Panc1 (cell line): ENCODE data around the gene ADAMTSL2. TPM values are rescaled to one million over a fixed set of nuclear protein-coding genes. Genes with fewer than 3 reads are reported as not detected.

Experiments
- ATAC-seq: fragments of 200-7000 bp; cut with Tn5 transposase; 2 replicates; pipeline ENCODE4 v1.9.1; 2020; ENCODE audit warnings: mild to moderate bottlenecking, moderate library complexity
- BruUV-seq: library from RNA; stranded (reverse); fragments of 400-500 nt; replicated peaks from 2 replicates; lab custom pipeline; 2021; lab: Mats Ljungman, UMichigan
- CTCF ChIA-PET: fragments of 300-600 bp; sonication (Branson Sonifier 250); formaldehyde crosslinking; loops from one replicate; lab custom pipeline; 2022; ENCODE audit warnings: antibody characterized with exemption; lab: Charles Lee
- POLR2A ChIA-PET: fragments of 300-600 bp; sonication (Branson Sonifier 250); formaldehyde crosslinking; loops from one replicate; lab custom pipeline; 2022; ENCODE audit warnings: antibody characterized with exemption; lab: Charles Lee
- DNase-seq: peaks from one replicate; pipeline ENCODE4 v3.0.0-alpha.2; 2010; ENCODE audit warnings: low read depth, low spot score
- H3K27ac ChIP-seq: 2 replicates; pipeline ENCODE4 v1.5.1; 2011; ENCODE audit warnings: mild to moderate bottlenecking, low read length, inconsistent platforms
- H3K27me3 ChIP-seq: fragments of 200-500 bp; sonication (Bioruptor generic); 2 replicates; pipeline ENCODE4 v1.6.0; 2014; ENCODE audit warnings: low read length, inconsistent platforms; ENCODE audit not compliant: control insufficient read depth, insufficient read depth
- H3K36me3 ChIP-seq: fragments of 200-500 bp; sonication (Bioruptor generic); 2 replicates; pipeline ENCODE4 v1.5.1; 2014; ENCODE audit warnings: inconsistent platforms, mild to moderate bottlenecking, low read length, moderate library complexity; ENCODE audit not compliant: control insufficient read depth, insufficient read depth
- H3K4me1 ChIP-seq: 2 replicates; pipeline ENCODE4 v1.5.1; 2011; ENCODE audit warnings: inconsistent platforms, mild to moderate bottlenecking, low read length, moderate library complexity; ENCODE audit not compliant: control insufficient read depth, insufficient read depth
- H3K4me3 ChIP-seq, 2 experiments: 2 replicates each; pipeline ENCODE4 v1.5.1; 2011 to 2012; ENCODE audit warnings: low read depth in 2 of 2, low read length in 2 of 2, mild to moderate bottlenecking in 2 of 2, inconsistent platforms in 1 of 2, moderate library complexity in 1 of 2
- H3K9me3 ChIP-seq: fragments of 200-500 bp; sonication (Bioruptor generic); 2 replicates; pipeline ENCODE4 v1.5.1; 2014; ENCODE audit warnings: low read depth, mild to moderate bottlenecking, inconsistent platforms, low read length, moderate library complexity; ENCODE audit not compliant: control insufficient read depth, insufficient read depth
- CTCF ChIP-seq: fragments of 450-650 bp; IDR thresholded peaks from 2 replicates; pipeline ENCODE4 v1.5.1; 2017; ENCODE audit warnings: mild to moderate bottlenecking
- POLR2AphosphoS5 ChIP-seq: IDR thresholded peaks from 2 replicates; pipeline ENCODE4 v1.6.1; 2012; ENCODE audit warnings: mild to moderate bottlenecking, low read depth, low read length, moderate library complexity
- SIN3A ChIP-seq: IDR thresholded peaks from 2 replicates; pipeline ENCODE4 v1.6.1; 2012; ENCODE audit warnings: low read depth, mild to moderate bottlenecking, low read length, moderate library complexity, borderline replicate concordance; ENCODE audit not compliant: insufficient read depth
- TCF7L2 ChIP-seq: IDR thresholded peaks from 2 replicates; pipeline ENCODE4 v1.6.1; 2011; ENCODE audit warnings: mild to moderate bottlenecking, low read depth, low read length, inconsistent platforms
- in situ Hi-C: cut with HindIII; loops from 2 replicates; pipeline ENCODE4 v1.10.0; 2016; ENCODE audit warnings: low sequenced_read_pairs, low pct_unique_long_range_greater_than_20kb
- intact Hi-C: fragments of 100-400 bp; cut with micrococcal nuclease; formaldehyde crosslinking; loops from one replicate; pipeline ENCODE4 v1.10.0; 2022; ENCODE audit not compliant: unreplicated experiment
- total RNA-seq: library from RNA; stranded (reverse); gene quantifications from one replicate; pipeline ENCODE4 v1.2.1, GENCODE V29; 2021; ENCODE audit not compliant: unreplicated experiment
- TF ChIP-seq, protein P1 (sequence below), 2 experiments: IDR thresholded peaks; 2 replicates each; pipeline ENCODE4 v1.6.1; 2011 to 2012; ENCODE audit warnings: low read depth in 2 of 2, control low read depth in 1 of 2, low read length in 1 of 2, mild to moderate bottlenecking in 1 of 2, moderate library complexity in 1 of 2; ENCODE audit not compliant: insufficient read depth in 1 of 2

The ADAMTSL2 gene
- total RNA-seq, 1 experiment from 2014 or later: 0.10 TPM

- Histone ChIP-seq H3K4me1 (no peaks in the 10 kb centered on the region), H3K27ac (no peak overlapping the region), H3K36me3 (no peaks in the 10 kb centered on the region), H3K9me3 (no peaks in the 10 kb centered on the region), H3K27me3 (no peaks in the 10 kb centered on the region), H3K4me3 (no peak overlapping the region)
- no peak for DNase-seq
- POLR2A ChIA-PET: no interaction called here
- TF ChIP-seq CTCF: no peak
- no peak for TF ChIP-seq SIN3A
- no peak for TF ChIP-seq TCF7L2
- TF ChIP-seq, protein P1, sequence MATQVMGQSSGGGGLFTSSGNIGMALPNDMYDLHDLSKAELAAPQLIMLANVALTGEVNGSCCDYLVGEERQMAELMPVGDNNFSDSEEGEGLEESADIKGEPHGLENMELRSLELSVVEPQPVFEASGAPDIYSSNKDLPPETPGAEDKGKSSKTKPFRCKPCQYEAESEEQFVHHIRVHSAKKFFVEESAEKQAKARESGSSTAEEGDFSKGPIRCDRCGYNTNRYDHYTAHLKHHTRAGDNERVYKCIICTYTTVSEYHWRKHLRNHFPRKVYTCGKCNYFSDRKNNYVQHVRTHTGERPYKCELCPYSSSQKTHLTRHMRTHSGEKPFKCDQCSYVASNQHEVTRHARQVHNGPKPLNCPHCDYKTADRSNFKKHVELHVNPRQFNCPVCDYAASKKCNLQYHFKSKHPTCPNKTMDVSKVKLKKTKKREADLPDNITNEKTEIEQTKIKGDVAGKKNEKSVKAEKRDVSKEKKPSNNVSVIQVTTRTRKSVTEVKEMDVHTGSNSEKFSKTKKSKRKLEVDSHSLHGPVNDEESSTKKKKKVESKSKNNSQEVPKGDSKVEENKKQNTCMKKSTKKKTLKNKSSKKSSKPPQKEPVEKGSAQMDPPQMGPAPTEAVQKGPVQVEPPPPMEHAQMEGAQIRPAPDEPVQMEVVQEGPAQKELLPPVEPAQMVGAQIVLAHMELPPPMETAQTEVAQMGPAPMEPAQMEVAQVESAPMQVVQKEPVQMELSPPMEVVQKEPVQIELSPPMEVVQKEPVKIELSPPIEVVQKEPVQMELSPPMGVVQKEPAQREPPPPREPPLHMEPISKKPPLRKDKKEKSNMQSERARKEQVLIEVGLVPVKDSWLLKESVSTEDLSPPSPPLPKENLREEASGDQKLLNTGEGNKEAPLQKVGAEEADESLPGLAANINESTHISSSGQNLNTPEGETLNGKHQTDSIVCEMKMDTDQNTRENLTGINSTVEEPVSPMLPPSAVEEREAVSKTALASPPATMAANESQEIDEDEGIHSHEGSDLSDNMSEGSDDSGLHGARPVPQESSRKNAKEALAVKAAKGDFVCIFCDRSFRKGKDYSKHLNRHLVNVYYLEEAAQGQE (IDR thresholded peaks at IDR 0.05; ENCODE audit: insufficient read depth in 1 of 2, low read depth in 2 of 2, low read length in 1 of 2): no peak
- TF ChIP-seq POLR2AphosphoS5: no peak
- CTCF ChIA-PET: no interaction called here
- no peak for ATAC-seq
- in situ Hi-C loops: no loop called here
- intact Hi-C loops: no loop called here
- BruUV-seq: no TSS peak
Observed at GRCh38 chr9:133539991-133540697, 5.6 kb downstream of the ADAMTSL2 start.

DNA sequence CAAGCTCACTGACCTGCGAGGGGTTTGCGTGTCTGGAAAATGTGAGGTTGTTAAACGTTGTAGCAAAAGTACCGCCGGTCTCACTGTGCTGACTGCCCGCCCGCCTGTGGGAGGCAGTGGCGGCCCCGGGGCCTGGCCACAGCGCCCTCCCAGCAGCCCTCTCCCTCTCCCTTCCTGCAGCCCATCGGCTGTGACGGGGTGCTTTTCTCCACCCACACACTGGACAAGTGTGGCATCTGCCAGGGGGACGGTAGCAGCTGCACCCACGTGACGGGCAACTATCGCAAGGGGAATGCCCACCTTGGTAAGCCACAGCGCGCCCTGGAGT, 6.2 kb downstream of the ADAMTSL2 start:
- Histone ChIP-seq H3K27ac (no peak overlapping the region), H3K4me1 (no peaks in the 10 kb centered on the region), H3K9me3 (no peaks in the 10 kb centered on the region), H3K36me3 (no peaks in the 10 kb centered on the region), H3K27me3 (no peaks in the 10 kb centered on the region), H3K4me3 (no peak overlapping the region)
- ChIA-PET POLR2A (no interaction called here), CTCF (no interaction called here)
- in situ Hi-C loops (no loop called here), intact Hi-C loops (no loop called here)
- TF ChIP-seq TCF7L2 (no peak), CTCF (no peak), SIN3A (no peak), POLR2AphosphoS5 (no peak)
- TF ChIP-seq, protein P1 (IDR thresholded peaks at IDR 0.05; ENCODE audit: insufficient read depth in 1 of 2, low read depth in 2 of 2, low read length in 1 of 2): no peak
- no TSS peak for BruUV-seq
- ATAC-seq (no peak), DNase-seq (no peak)
